NCI-H748 (cell line): ENCODE measurements around the gene TRMT1L.
"Not testable (repeated sequence)": the region's sequence is repeated elsewhere in the genome, so short reads cannot be mapped to it uniquely, and the experiment has no call there.

ENCODE experiments used
- DNase-seq: peaks from one replicate; lab custom pipeline; 2025; ENCODE audit not compliant: unreplicated experiment; lab: John Stamatoyannopoulos, UW

TRMT1L gene, protein sequence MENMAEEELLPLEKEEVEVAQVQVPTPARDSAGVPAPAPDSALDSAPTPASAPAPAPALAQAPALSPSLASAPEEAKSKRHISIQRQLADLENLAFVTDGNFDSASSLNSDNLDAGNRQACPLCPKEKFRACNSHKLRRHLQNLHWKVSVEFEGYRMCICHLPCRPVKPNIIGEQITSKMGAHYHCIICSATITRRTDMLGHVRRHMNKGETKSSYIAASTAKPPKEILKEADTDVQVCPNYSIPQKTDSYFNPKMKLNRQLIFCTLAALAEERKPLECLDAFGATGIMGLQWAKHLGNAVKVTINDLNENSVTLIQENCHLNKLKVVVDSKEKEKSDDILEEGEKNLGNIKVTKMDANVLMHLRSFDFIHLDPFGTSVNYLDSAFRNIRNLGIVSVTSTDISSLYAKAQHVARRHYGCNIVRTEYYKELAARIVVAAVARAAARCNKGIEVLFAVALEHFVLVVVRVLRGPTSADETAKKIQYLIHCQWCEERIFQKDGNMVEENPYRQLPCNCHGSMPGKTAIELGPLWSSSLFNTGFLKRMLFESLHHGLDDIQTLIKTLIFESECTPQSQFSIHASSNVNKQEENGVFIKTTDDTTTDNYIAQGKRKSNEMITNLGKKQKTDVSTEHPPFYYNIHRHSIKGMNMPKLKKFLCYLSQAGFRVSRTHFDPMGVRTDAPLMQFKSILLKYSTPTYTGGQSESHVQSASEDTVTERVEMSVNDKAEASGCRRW

DNA sequence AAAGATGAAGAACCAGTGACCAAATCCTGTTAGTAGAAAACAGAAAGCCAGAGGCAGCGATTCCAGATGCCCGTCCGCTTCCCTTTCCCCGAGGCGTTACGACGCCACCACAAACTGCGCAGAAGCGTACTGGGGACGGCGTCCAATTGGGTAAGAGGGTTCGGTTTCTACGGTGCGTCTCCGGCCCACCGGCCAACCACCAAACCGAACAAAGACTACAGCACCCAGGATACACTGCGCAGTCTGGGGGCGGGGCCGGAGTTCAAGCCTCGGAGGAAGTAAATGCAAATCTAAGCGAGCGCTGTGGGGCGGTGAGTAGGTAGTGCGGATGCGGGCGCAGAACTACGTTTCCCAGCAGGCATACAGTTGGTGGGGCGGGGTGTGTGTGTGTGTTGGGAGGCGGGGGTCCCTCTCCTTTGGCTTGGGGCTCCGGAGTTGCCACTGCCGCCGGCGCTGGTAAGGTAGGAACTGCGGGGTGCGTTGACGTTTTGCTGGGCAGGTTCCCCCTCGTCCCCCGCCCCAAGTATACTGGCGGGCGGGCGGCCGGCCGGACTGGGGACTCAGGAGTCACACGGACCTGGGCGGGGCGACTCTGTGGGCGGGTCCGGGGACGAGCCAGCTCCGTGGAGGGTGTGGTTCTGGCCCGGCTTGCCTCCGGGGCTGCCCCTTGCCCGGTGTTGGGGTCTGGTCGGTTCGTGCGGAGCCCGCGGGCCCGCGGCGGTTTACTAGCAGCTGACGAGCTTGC is at the start of gene TRMT1L, which contains the start of gene SWT1:
Gene TRMT1L, minus strand, starts transcription at position 100 of the 745 bp plus-strand sequence. CDS start 241 bp downstream, outside the sequence.
Gene SWT1, plus strand, starts transcription at position 314 of the 745 bp plus-strand sequence. CDS start 3,675 bp downstream, outside the sequence.
- peak; percentile 98 for DNase-seq

DNA sequence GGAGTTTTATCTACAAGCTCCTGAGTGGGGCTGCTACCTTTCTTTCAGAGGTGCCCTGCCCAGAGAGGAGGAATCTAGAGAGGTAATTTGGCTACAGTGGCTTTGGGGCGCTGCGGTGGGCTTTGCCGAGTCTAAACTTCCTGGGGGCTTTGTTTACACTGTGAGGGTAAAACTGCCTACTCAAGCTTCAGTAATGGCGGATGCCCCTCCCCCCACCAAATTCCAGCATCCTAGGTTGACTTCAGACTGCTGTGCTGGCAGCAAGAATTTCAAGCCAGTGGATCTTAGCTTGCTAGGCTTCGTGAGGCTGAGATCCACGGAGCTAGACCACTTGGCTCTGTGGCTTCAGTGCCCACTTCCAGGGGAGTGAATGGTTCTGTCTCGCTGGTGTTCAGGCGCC is 44.1 kb upstream of the TRMT1L start:
- DNase-seq: no peak

DNA sequence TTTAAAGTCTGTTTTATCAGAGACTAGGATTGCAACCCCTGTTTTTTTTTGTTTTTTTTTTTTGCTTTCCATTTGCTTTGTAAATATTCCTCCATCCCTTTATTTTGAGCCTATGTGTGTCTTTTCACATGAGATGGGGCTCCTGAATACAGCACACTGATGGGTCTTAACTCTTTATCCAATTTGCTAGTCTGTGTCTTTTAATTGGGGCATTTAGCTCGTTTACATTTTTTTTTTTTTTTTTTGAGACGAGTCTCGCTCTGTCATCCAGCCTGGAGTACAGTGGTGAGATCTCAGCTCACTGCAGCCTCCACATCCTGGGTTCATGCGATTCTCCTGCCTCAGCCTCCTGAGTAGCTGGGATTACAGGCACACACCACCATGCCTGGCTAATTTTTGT is 42.0 kb upstream of the TRMT1L start:
- DNase-seq: not testable (repeated sequence)

DNA sequence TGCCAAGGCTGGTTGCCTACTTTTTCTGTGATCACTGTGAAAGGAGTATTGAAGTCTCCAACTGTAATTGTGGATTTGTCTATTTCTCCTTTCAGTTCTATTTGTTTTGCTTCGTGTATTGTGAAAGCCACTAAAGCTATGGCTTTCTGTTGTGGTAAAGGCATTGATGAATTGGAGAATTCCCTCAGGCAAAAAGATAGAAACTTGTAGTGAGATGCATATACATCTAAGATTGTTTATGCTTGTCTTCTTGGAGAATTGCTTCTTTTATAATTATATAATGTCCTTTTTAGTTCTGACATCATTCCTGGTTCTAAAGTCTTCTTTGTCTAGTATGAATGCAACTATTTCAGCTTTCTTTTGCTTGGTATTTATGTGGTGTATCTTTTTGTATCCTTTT is 37.0 kb upstream of the TRMT1L start:
- DNase-seq: no peak

DNA sequence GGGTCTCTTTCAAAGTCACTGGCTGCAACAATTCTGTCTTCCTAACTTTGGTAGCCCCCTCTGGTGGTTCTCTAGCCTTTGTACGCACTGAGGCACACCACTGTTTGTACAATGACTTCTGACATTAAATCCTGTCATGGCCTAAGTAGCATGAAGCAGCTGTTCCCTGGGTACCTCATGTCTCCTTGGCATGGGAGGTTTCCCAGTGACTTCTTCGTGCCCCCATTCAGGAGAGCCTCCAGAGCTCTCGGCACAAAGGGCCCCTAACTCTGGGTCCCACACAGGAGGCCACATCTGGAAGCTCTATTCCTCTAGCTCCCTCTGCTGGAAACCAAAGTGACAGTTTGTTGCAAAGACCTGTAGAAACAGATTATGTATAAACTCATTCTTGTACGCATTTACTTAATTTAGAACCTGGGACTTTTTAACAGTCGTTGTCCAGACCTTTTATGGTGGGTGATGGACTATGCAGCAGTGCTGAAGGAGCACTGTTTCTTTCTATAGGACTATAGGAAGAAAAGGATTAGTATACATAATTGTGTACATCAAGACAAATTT is 13.6 kb upstream of the TRMT1L start:
- DNase-seq: peak; percentile 70

DNA sequence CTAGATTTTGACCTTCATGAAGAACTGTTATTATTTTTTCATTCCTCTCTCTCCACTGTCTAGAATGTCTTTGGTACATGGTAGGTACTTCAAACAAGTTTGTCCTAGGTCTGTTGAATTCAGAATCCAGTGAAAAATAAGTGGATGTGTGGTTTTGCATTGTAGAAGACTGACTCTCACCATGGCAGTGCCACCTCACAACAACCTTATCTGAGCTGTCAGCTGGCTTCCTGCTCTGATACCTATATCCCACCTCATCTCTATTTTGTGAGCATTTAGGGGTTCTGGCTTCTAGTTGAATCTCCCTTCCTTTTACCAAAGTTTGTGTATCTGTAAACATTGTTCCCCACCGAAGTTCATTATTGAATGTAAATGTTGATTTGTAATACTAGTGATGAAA is 9.4 kb upstream of the TRMT1L start:
- DNase-seq: no peak

DNA sequence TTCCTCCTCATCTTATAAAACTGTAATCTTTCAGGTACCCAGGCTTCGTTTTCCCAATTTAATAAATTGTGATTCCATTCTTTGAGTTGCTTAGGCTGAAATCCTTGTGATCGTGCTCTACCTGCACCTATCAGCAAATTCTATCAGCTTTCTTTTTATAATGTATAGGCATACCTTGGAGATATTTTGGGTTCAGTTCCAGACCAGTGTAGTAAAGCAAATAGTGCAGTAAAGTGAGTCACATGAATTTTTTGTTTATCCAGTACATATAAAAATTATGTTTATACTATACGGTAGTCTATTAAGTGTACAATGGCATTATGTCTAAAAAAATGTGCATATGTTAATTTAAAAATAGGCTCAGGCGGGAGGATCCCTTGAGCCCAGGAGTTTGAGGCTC is 5.7 kb upstream of the TRMT1L start:
- no peak for DNase-seq

DNA sequence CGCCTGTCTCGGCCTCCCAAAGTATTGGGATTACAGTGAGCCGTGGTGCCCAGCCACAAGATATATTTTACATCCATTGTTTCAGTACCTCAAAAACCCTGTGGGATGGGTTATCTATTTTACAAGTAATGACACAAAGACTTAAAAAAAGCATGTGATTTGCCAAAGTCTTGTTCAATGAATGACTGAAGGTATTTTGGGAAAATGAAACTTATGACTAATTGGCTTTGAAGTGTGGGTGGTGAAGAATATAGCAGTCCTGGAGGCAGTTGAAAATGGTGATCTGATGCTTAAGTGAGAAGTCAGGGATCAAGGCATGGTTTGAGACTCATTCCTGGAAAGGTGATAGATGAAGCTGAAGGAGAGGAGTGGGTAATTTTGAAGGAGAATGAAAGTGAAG is 3.2 kb upstream of the TRMT1L start:
- no peak for DNase-seq

DNA sequence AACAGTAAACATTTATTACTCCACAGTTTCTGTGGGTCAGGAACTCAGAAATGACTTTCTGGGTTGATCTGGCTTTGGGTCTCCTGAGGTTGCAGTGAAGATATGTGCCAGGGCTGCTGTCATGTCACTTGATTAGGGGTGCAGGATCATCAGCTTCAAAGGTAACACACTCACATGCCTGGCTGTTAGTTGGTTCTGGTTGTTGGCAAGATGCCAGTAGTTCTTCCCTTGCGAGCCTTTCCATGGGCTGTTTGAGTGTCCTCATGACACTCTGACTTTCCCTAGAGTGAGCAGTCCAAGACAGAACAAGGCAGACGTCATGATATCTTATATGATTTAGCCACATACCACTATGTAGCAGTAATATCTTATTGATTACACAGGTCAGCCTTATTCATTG is 2.0 kb upstream of the TRMT1L start:
- peak; percentile 12 for DNase-seq

DNA sequence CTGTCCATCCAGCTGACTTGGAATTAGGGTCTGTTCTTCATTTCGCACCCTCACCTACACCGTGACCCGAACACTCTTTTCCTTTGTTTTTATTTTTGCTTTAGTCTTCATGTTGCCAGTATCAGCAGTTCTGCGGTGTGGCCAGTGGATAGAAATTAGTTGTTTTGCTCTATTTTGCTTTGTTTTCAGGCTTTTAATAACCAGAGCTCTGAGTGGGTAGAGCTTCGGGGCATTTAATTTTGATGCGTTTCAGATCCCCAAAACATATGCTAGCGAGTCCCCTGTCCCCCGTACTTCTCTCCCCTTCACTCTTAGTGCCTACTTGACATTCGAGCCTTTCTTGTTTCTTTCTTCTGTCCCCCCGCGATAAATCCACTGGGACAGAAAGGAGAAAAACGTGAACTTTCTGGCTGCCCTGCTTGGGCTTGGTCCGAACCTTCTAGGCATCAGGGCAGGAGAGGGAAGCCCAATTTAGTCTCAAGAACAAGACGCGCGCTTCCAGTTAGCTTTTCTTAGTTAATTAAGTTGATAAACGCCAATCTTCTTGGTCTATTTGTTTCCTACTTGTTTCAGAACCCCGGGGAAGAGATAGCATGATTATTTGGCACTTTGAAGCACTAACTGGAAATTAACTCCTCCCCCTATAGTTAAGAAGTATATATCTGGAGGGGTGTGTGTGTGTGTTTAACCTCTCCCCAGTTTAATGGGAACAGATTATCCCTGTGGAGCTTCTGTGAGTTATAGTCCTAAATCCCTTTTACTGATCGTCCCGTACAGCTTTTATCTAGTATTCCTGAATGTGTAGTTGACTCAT is 1.1 kb upstream of the TRMT1L start:
- peak; percentile 38 for DNase-seq

DNA sequence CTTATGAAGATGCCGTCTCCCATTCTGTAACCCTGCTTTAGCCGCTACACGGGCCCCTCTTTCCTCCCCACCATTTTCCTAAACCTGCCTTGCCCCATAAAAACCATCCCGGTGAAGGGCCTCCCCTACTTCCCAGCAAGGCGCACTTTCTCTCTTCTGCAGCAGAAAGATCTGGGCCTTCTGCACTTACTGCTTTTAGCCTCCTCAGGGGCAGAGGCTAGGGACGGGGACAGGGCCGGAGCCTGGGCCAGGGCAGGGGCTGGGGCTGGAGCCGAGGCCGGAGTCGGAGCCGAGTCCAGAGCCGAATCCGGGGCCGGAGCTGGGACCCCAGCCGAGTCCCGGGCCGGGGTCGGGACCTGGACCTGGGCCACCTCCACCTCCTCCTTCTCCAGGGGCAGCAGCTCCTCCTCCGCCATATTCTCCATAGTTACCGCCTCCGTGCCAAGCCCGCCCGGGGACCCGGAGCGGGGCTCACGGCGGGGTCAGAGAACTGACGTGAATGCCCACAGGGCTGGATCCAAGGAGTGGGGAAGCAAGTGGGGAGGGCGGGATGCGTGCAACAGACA is 382 bp downstream of the TRMT1L start:
- peak; percentile 45 for DNase-seq

DNA sequence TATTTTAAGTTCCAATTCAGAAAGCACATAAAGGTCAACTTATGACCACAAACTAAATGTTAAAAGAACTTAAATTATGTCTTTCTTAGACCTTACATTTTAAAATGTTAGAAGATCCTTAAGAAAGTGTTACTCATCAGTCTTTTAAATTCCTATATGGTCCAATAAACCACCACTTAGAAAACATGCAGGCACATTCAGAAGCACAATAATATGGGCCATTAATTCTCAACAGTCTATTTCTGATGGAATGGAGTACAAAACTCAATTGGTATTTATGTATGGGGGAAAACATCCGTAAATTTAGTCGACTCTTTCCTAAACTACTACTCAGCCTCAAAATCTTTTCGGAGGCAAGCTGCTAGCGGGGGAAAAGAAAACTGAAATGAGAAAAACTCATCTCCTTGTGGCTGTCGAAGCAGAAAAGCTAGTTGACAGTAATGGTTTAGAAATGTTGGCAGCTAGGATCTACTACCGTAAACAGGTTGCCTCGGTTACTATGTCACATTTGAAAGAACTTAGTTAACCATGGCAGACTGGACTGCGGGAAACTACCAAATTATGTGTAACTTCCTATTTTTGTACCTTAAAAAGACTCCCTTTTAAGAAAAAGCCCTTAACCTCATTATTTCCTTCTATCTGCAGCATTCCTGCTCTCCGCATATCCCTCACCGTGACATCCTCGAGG is 1.0 kb downstream of the TRMT1L start:
- peak; percentile 44 for DNase-seq

DNA sequence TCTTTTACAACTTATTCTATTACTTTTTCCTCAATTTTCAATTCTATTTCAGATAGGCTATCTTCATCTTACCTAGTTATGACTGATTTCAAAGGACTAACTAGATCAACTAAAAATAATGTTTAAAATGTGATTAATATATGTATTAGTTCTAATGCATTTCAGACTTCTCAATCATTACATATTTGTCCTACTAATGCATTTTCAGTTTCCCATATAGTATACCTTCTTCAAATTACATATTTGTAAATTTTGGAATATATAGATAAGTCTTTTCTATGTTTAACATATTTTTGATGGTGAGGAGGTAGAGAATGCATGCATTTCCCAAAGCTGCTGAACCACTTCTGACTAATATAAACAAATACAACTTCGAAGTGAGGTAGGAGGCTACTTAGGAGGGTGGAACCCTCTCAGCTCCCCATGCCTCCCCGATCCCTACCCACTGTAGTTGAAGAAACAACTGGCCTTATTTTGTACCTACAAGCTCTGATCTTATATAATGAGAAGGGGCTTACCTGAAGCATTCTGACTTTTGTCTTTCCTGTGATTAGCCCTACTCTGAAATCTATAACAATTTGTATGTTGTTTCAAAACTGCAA is 1.7 kb downstream of the TRMT1L start:
- no peak for DNase-seq

DNA sequence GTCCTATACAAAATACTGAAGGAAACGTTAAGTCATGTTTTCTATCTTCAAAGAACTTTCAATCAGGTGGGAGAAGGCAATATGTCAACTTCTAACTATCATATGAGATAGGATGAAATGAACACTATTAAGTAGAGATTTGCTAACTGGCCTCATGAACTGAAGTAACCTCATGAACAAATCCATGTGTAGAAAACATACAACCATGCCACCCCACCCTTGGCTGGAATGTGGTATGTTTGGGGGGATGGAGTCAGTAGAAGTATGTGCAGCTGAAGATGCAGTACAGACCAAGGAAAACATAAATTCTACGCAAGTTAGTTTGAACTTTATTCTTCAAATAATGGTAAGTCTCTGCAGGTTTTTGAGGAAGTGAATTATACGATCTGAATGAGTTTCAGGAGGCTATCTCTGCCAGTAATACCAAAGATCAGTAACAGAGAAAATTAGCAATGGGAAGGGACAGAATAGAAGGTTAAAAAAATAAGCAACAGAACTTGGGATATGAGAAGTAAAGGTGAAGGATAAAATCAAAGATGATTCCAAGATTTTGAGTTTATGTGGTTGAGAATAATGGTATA is 4.5 kb downstream of the TRMT1L start:
- DNase-seq: no peak

DNA sequence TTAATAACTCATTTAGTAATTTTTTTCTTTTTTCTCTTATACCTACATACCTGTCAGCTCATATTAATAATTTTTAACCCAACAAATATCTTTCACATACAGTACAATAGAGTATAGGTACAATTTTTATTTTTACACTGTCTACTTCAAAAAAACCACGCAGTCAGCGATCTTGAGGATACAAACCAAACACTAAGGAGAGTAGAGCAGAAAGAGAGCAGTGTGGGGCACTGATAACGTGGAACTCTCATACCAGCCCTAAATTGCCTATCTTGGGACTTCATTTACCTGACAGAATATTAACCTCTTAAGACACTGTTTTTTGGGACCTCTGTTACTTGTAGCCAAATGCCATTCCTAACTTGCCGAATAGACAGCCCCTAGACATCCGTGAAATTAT is 5.5 kb downstream of the TRMT1L start:
- no peak for DNase-seq

DNA sequence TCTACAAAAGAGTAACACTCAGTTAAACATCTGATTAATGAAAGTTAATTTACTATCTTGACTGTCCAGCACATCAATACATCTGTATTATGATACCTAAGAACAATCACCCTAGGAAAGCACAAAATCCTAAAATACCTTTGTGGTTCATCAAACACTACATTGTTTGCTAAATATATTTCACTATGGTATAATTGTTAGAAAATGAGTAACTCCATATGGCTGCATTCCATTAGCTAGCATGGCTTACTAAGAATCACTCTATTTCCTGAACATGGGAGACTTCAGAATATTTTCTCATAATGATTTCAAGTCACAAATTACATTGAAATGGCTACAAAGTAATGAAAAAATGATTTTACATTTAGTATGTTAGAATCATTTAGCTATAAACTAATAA is 12.5 kb downstream of the TRMT1L start:
- no peak for DNase-seq

DNA sequence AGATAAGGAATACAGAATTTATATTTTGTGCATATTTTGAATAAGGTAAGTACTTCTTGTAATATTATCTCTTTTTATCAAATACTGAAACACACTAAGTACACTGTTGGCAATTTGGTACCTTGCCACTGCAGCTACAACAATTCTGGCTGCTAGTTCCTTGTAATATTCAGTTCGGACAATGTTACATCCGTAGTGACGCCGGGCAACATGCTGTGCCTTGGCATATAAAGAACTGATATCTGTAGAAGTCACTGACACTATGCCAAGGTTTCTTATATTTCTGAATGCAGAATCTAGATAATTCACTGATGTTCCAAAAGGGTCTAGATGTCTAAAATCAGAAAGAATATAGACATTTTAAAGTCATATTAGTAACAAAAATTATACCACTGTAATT is 17.5 kb downstream of the TRMT1L start:
- no peak for DNase-seq

DNA sequence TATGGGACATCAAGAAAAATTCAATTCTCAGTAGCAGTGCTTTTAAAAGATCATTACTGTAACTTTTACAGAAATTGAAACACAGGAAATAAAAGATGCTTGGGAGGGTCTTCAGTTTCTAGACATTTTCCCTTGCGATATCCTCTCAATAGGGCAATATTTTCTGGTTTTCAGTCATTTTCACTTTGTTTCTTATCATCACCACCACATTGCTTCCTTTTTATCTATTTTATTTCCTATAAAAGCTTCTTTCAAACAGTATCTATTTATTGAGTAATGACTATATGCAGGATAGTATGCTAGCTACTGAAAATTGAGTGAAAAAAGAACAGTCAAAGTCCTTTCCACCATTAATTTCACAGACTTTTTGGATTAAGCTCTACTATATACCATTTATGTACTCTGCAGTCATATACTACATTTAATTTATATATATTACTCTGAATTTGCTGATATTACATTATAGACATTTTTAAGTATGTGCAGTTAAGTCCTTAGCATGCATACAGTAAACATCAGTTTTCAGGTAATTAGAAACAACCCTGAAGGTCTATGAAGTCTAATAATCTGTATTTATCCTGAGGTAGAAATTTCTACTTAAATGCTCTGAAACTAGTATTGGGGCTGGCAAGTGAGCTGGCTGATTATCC is 18.7 kb downstream of the TRMT1L start:
- no peak for DNase-seq
